A673 (cell line): ENCODE data around the gene MST1. TPM values are rescaled to one million over a fixed set of nuclear protein-coding genes. Genes with fewer than 3 reads are reported as not detected.

Source experiments
- BruUV-seq: library from RNA; stranded (reverse); fragments of 400-500 nt; replicated peaks from 2 replicates; lab custom pipeline; 2021; lab: Mats Ljungman, UMichigan
- CTCF ChIA-PET: fragments of 300-600 bp; sonication (Branson Sonifier 250); formaldehyde crosslinking; loops from one replicate; lab custom pipeline; 2022; ENCODE audit warnings: antibody characterized with exemption; lab: Charles Lee
- POLR2A ChIA-PET: fragments of 300-600 bp; sonication (Branson Sonifier 250); formaldehyde crosslinking; loops from one replicate; lab custom pipeline; 2022; ENCODE audit warnings: antibody characterized with exemption; ENCODE audit not compliant: low non-redundant PET; lab: Charles Lee
- DNase-seq: peaks from one replicate; pipeline ENCODE4 v3.0.0-alpha.2; 2015; ENCODE audit warnings: low spot score
- H3K27ac ChIP-seq: fragments of 200-600 bp; sonication (generic); 2 replicates; pipeline ENCODE4 v1.5.1; 2016; ENCODE audit warnings: mixed run types, low read depth, mild to moderate bottlenecking, mixed read lengths, antibody characterized with exemption, low read length; ENCODE audit not compliant: poor library complexity, severe bottlenecking
- H3K27me3 ChIP-seq: fragments of 200-600 bp; sonication (generic); replicated peaks from 2 replicates; pipeline ENCODE4 v1.6.1; 2017; ENCODE audit warnings: mixed run types, low read depth, mild to moderate bottlenecking, mixed read lengths, antibody characterized with exemption, low read length; ENCODE audit not compliant: insufficient read depth, poor library complexity
- H3K36me3 ChIP-seq: fragments of 200-600 bp; sonication (generic); 2 replicates; pipeline ENCODE4 v1.6.1; 2016; ENCODE audit warnings: mixed run types, mild to moderate bottlenecking, mixed read lengths, antibody characterized with exemption, low read length; ENCODE audit not compliant: insufficient read depth, poor library complexity, severe bottlenecking
- H3K4me1 ChIP-seq: fragments of 200-600 bp; sonication (generic); 2 replicates; pipeline ENCODE4 v1.6.1; 2017; ENCODE audit warnings: mixed run types, mild to moderate bottlenecking, mixed read lengths, antibody characterized with exemption, low read length; ENCODE audit not compliant: insufficient read depth, poor library complexity, severe bottlenecking
- H3K4me3 ChIP-seq: fragments of 200-600 bp; sonication (generic); 2 replicates; pipeline ENCODE4 v1.5.1; 2016; ENCODE audit warnings: low read depth, mixed run types, mild to moderate bottlenecking, mixed read lengths, low read length; ENCODE audit not compliant: poor library complexity, severe bottlenecking
- H3K9me3 ChIP-seq: fragments of 200-600 bp; sonication (generic); 2 replicates; pipeline ENCODE4 v1.6.1; 2016; ENCODE audit warnings: mixed run types, low read depth, mild to moderate bottlenecking, mixed read lengths, antibody characterized with exemption, low read length; ENCODE audit not compliant: poor library complexity, severe bottlenecking
- CTCF ChIP-seq: fragments of 300-800, 200-600 bp; sonication (generic); conservative IDR thresholded peaks from 2 replicates; pipeline ENCODE4 v1.5.1; 2017; ENCODE audit warnings: low read depth, mild to moderate bottlenecking, antibody characterized with exemption, low read length, moderate library complexity, mixed read lengths
- EZH2 ChIP-seq: fragments of 200-600 bp; sonication (generic); IDR thresholded peaks from 2 replicates; pipeline ENCODE4 v1.6.1; 2017; ENCODE audit warnings: borderline replicate concordance, low read depth, mild to moderate bottlenecking, mixed read lengths, antibody characterized with exemption, low read length; ENCODE audit not compliant: poor library complexity, severe bottlenecking
- intact Hi-C: fragments of 100-400 bp; cut with micrococcal nuclease; formaldehyde crosslinking; loops from one replicate; pipeline ENCODE4 v1.10.0; 2022; ENCODE audit not compliant: unreplicated experiment
- total RNA-seq: library from RNA; stranded (reverse); gene quantifications from 2 replicates; pipeline ENCODE4 v1.2.3, GENCODE V29; 2021

The MST1 gene
- total RNA-seq, 1 experiment from 2014 or later = 3.7 TPM

- TF ChIP-seq EZH2 (no peak), CTCF (no peak)
- DNase-seq = no peak
- BruUV-seq = no TSS peak
- Histone ChIP-seq H3K4me3 (no peak overlapping the region), H3K4me1 (no peaks in the 10 kb centered on the region), H3K27me3 (no peaks in the 10 kb centered on the region), H3K36me3 (no peaks in the 10 kb centered on the region), H3K9me3 (no peaks in the 10 kb centered on the region), H3K27ac (no peak overlapping the region)
- CTCF ChIA-PET = no interaction called here
- POLR2A ChIA-PET = no interaction called here
- intact Hi-C loops = loop anchor here (10.0 kb wide), 1 partner anchor 117 kb away; no protein-coding TSS in a partner anchor
Measured at GRCh38 chr3:49727924-49728361, 38.7 kb upstream of the MST1 start.

- POLR2A ChIA-PET = no interaction called here
- Histone ChIP-seq H3K36me3 (no peaks in the 10 kb centered on the region), H3K27me3 (no peaks in the 10 kb centered on the region), H3K4me1 (no peaks in the 10 kb centered on the region), H3K27ac (no peak overlapping the region), H3K4me3 (no peak overlapping the region), H3K9me3 (no peaks in the 10 kb centered on the region)
- CTCF ChIA-PET = no interaction called here
- intact Hi-C loops = loop anchor here (10.0 kb wide), 1 partner anchor 117 kb away; no protein-coding TSS in a partner anchor
- DNase-seq = no peak
- TF ChIP-seq CTCF (no peak), EZH2 (no peak)
- no TSS peak for BruUV-seq
Measured at GRCh38 chr3:49727154-49727923, 38.1 kb upstream of the MST1 start.

GRCh38 chr3:49725906-49726681 is 36.8 kb upstream of the MST1 start:
- ChIA-PET CTCF (no interaction called here), POLR2A (no interaction called here)
- TF ChIP-seq EZH2 (no peak), CTCF (no peak)
- Histone ChIP-seq H3K9me3 (no peaks in the 10 kb centered on the region), H3K27ac (no peak overlapping the region), H3K27me3 (no peaks in the 10 kb centered on the region), H3K36me3 (no peaks in the 10 kb centered on the region), H3K4me1 (no peaks in the 10 kb centered on the region), H3K4me3 (no peak overlapping the region)
- no peak for DNase-seq
- intact Hi-C loops = loop anchor here (10.0 kb wide), 1 partner anchor 119 kb away; no protein-coding TSS in a partner anchor
- no TSS peak for BruUV-seq
